Osteocyte (in vitro differentiated cells): ENCODE data around the gene RPP30. TPM values are rescaled to one million over a fixed set of nuclear protein-coding genes. Genes with fewer than 3 reads are reported as not detected.

Experiments
- DNase-seq: peaks from one replicate; pipeline ENCODE4 v3.0.0; 2021; ENCODE audit warnings: mixed read lengths; ENCODE audit not compliant: unreplicated experiment; ENCODE audit errors: extremely low spot score
- H3K27ac Mint-ChIP-seq: one replicate; pipeline ENCODE4 v1.8.0; 2021; ENCODE audit warnings: mild to moderate bottlenecking, mixed read lengths; ENCODE audit not compliant: unreplicated experiment
- H3K27me3 Mint-ChIP-seq: one replicate; pipeline ENCODE4 v1.8.0; 2021; ENCODE audit warnings: mixed read lengths; ENCODE audit not compliant: unreplicated experiment
- H3K36me3 Mint-ChIP-seq: one replicate; pipeline ENCODE4 v1.8.0; 2021; ENCODE audit warnings: mixed read lengths; ENCODE audit not compliant: unreplicated experiment
- H3K4me1 Mint-ChIP-seq: one replicate; pipeline ENCODE4 v1.8.0; 2021; ENCODE audit warnings: mixed read lengths; ENCODE audit not compliant: unreplicated experiment
- H3K4me3 Mint-ChIP-seq: one replicate; pipeline ENCODE4 v1.8.0; 2021; ENCODE audit warnings: mild to moderate bottlenecking, moderate library complexity, mixed read lengths; ENCODE audit not compliant: unreplicated experiment
- H3K9me3 Mint-ChIP-seq: one replicate; pipeline ENCODE4 v1.8.0; 2021; ENCODE audit warnings: mixed read lengths; ENCODE audit not compliant: unreplicated experiment
- CTCF ChIP-seq: fragments of 200-600 bp; sonication (generic); IDR thresholded peaks from 2 replicates; pipeline ENCODE4 v1.5.0; 2021; ENCODE audit warnings: antibody characterized with exemption, mild to moderate bottlenecking, moderate library complexity
- total RNA-seq: library from RNA; stranded (reverse); gene quantifications from 2 replicates; pipeline ENCODE4 v1.2.1, GENCODE V29; 2021

RPP30 gene
- total RNA-seq, 1 donor from 2014 or later = 31.8 TPM

DNA sequence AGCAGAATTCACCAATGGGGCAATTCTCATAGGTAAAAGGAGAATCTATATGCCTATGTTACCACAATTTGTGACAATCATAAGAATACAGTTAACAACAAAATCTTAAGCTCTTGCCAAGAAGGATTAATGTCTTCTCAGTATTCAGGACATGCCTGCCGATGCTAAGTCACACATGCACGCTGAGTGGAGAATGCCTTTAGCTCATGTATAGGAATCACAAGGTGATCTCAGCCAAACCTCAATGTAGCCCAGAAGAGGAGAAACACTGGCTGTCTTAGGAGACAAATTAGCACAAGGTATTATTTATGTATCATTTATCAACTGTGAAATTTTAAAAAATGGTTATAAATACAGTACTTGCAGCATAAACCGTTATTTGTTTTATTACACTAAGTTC, 16.6 kb upstream of the RPP30 start:
- Mint-ChIP-seq H3K27ac (no peak overlapping the region), H3K9me3 (peaks cover 19% of the 10 kb centered on the region), H3K4me1 (peaks cover 26% of the 10 kb centered on the region), H3K27me3 (peaks cover 2% of the 10 kb centered on the region), H3K36me3 (peaks cover 7% of the 10 kb centered on the region), H3K4me3 (no peak overlapping the region)
- no peak for TF ChIP-seq CTCF
- no peak for DNase-seq

- Mint-ChIP-seq H3K27ac (no peak overlapping the region), H3K4me3 (peak overlapping the region; percentile 15), H3K27me3 (peaks cover 2% of the 10 kb centered on the region), H3K36me3 (peaks cover 2% of the 10 kb centered on the region), H3K9me3 (peaks cover 9% of the 10 kb centered on the region), H3K4me1 (peaks cover 26% of the 10 kb centered on the region)
- no peak for DNase-seq
- no peak for TF ChIP-seq CTCF
Measured at GRCh38 chr10:90856261-90856660, 15.5 kb upstream of the RPP30 start.

GRCh38 chr10:90856964-90857634, 14.7 kb upstream of the RPP30 start:
- peaks cover 5% of the 10 kb centered on the region for H3K9me3 Mint-ChIP-seq
- H3K27ac Mint-ChIP-seq = no peak overlapping the region
- H3K4me3 Mint-ChIP-seq = peak overlapping the region; percentile 81
- peaks cover 2% of the 10 kb centered on the region for H3K27me3 Mint-ChIP-seq
- H3K36me3 Mint-ChIP-seq = no peaks in the 10 kb centered on the region
- DNase-seq = no peak
- TF ChIP-seq CTCF = no peak
- peaks cover 26% of the 10 kb centered on the region for H3K4me1 Mint-ChIP-seq

DNA sequence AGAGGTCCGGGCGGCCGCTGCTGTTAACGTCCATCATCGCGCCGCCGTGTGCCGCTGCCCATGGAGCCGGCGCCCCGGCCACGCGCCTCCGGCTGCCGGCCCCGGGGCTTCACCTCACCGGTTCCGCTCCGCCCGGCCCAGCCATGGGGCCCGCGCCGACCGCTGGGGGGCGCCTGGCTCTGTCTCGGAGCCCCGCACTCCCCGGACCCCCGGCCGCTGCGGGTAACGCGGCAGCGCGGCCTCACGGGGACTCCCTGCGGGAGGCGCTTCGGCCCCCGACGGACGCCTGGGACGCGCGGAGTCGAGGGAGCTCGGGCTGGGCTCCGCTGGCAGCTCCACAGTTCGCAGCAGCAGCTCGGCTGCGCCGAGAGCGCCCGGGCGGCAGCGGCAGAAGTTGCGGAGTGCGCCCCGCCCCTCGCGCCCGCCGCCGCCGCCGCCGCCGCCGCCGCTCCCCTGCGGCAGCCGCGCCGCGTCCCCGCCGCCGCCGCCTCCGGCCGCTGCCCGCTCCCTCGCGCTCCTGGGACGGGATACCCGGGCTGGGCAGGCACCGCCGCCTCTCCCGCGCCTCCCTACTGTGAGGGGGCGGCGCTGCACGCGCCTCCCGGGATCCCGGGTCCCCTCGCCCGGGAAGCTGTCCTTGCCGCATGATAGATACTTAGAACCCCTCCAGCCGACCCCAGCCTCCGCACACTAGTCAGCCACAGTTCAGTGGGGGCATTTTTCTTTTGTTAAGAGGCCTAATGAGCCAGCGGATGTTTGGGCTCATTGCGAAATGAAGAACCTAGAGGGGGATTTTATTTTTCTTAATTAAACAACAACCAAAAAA, 13.9 kb upstream of the RPP30 start, which contains the start of gene HTR7:
TSS of gene HTR7 (minus strand) at position 405 of the 826 bp plus-strand sequence. CDS start at position 37, 368 bp downstream.
- DNase-seq = peak; percentile 89
- TF ChIP-seq CTCF = peak; percentile 77
- peaks cover 26% of the 10 kb centered on the region for H3K4me1 Mint-ChIP-seq

GRCh38 chr10:90858461-90858968, 13.3 kb upstream of the RPP30 start:
- H3K4me1 Mint-ChIP-seq = peaks cover 26% of the 10 kb centered on the region
- peak overlapping the region; percentile 79 for H3K4me3 Mint-ChIP-seq
- peaks cover 8% of the 10 kb centered on the region for H3K27me3 Mint-ChIP-seq
- no peaks in the 10 kb centered on the region for H3K9me3 Mint-ChIP-seq
- DNase-seq = no peak
- H3K27ac Mint-ChIP-seq = peak overlapping the region; percentile 75
- H3K36me3 Mint-ChIP-seq = no peaks in the 10 kb centered on the region
- TF ChIP-seq CTCF = no peak

More for the DNA sequence above, 13.9 kb upstream of the RPP30 start, which contains the start of gene HTR7:
- peaks cover 2% of the 10 kb centered on the region for H3K27me3 Mint-ChIP-seq
- no peaks in the 10 kb centered on the region for H3K36me3 Mint-ChIP-seq
- H3K9me3 Mint-ChIP-seq = no peaks in the 10 kb centered on the region
- peak within 1 kb of the TSS; percentile 75 for H3K27ac Mint-ChIP-seq
- H3K4me3 Mint-ChIP-seq = peak within 1 kb of the TSS; percentile 81
